ENCODE results near the gene SH3PXD2A. TPM values are rescaled to one million over a fixed set of nuclear protein-coding genes. Genes with fewer than 3 reads are reported as not detected.

Gene SH3PXD2A
- total and polyA plus RNA-seq, 2 of the 4 experiments (the other 2 are of a cell fraction): 6.3 to 23.0 TPM

DNA sequence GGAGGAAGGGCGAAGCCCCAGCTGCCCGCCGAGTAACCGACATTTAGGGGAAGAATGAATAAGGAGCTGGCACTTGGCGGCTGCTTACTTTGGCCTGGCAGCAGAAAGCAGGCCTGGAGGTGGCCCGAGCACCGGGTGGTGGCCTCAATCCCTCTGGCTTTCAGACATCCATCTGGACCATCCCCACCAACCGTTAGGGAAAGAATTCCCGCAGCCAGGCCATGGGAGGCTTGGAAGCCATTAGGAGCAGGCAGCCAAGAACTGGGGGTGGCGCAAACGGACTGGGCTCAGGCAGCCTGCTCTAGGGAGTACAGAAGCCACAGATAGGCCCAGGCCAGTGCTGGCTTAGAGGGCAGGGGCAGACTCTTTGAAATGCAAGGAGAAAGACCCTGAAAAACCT, 229.2 kb downstream of the SH3PXD2A start:
- H3K14ac ChIP-seq (replicated peaks; ENCODE audit: low read depth, low read length): no peak overlapping the region
- CTCF ChIA-PET: no interaction called here
- no peak overlapping the region for H3K9ac ChIP-seq (ENCODE audit: low read depth, low read length)
- no peak overlapping the region for H2AFZ ChIP-seq (replicated peaks; ENCODE audit: low read length, poor library complexity)
- no TSS peak for BruUV-seq (replicated peaks)
- H3K36me3 ChIP-seq (ENCODE audit: control insufficient read depth, insufficient read depth, low read length): peaks cover 74% of the 10 kb centered on the region
- H4K8ac ChIP-seq (ENCODE audit: low read depth in 2 of 2, low read length in 2 of 2): no peak overlapping the region
- no peak overlapping the region for H3K18ac ChIP-seq (ENCODE audit: low read depth, low read length)
- no peak overlapping the region for H3K4ac ChIP-seq (ENCODE audit: low read depth, low read length)
- H4K20me1 ChIP-seq (ENCODE audit: insufficient read depth, low read length): peaks cover 14% of the 10 kb centered on the region; the same call in 1 of the 2 replicates
- H2BK120ac ChIP-seq (ENCODE audit: low read depth, low read length): no peak overlapping the region
- in situ Hi-C loops (cut with MboI; ENCODE audit: low sequenced_read_pairs) (no loop called here), dilution Hi-C loops (cut with HindIII; ENCODE audit: low sequenced_read_pairs, unreplicated experiment) (no loop called here), intact Hi-C loops (cut with micrococcal nuclease) (no loop called here)
- no peak overlapping the region for H2AK5ac ChIP-seq (ENCODE audit: low read depth, low read length)
- H4K91ac ChIP-seq (ENCODE audit: insufficient read depth, low read depth, low read length): no peak overlapping the region
- H3K79me1 ChIP-seq (ENCODE audit: low read depth in 1 of 2, low read length in 2 of 2): peaks cover 38 to 62% of the 10 kb centered on the region in 2 experiments
- H2BK15ac ChIP-seq (ENCODE audit: low read depth, low read length): no peak overlapping the region
- H3K4me1 ChIP-seq (ENCODE audit: control insufficient read depth, insufficient read depth, low read length): peaks cover 2% of the 10 kb centered on the region; the same call in 1 of the 2 replicates
- H3K9me1 ChIP-seq (ENCODE audit: insufficient read depth, low read length): peaks cover 4% of the 10 kb centered on the region; the same call in 1 of the 2 replicates
- POLR2A ChIA-PET (ENCODE audit: unreplicated experiment): no interaction called here
- no peak overlapping the region for H3K4me3 ChIP-seq (ENCODE audit: insufficient read depth, low read depth, low read length)
- no peak for DNase-seq
- no peaks in the 10 kb centered on the region for H3K9me3 ChIP-seq (ENCODE audit: control insufficient read depth, insufficient read depth, low read length)
- H2BK20ac ChIP-seq (ENCODE audit: low read depth, low read length): no peak overlapping the region
- WGBS, 2 experiments (ENCODE audit: extremely low coverage in 2 of 2, insufficient read length in 1 of 2): no CpG with 5 or more reads among the region's 11 CpGs
- H2AK9ac ChIP-seq (replicated peaks; ENCODE audit: low read depth, low read length, poor library complexity): no peak overlapping the region
- H4K5ac ChIP-seq (ENCODE audit: low read depth, low read length): no peak overlapping the region
- H3K56ac ChIP-seq (ENCODE audit: extremely low read depth, insufficient read depth, low read length): no peak overlapping the region
- no peak overlapping the region for H3K23ac ChIP-seq (ENCODE audit: low read depth, low read length)
- no peak overlapping the region for H3K27ac ChIP-seq (ENCODE audit: insufficient read depth, low read length)
- no peak for TF ChIP-seq MAFK (IDR thresholded peaks at IDR 0.05; ENCODE audit: low read depth, low read length)
- TF ChIP-seq NFE2L2 (IDR thresholded peaks at IDR 0.05; ENCODE audit: low read depth, low read length): no peak
- no peak for TF ChIP-seq MXI1 (IDR thresholded peaks at IDR 0.05; ENCODE audit: borderline replicate concordance, low read depth, low read length)
- no peak for TF ChIP-seq POLR2A (IDR thresholded peaks at IDR 0.05; ENCODE audit: low read depth, low read length)
- no peak for TF ChIP-seq RFX5 (IDR thresholded peaks at IDR 0.05; ENCODE audit: low read depth, low read length)
- no peaks in the 10 kb centered on the region for H3K27me3 ChIP-seq (ENCODE audit: control insufficient read depth, insufficient read depth, low read length)
- no peak for ATAC-seq (ENCODE audit: low read depth)
- H2BK5ac ChIP-seq (ENCODE audit: low read depth, low read length, poor library complexity, severe bottlenecking): no peak overlapping the region
- no peak overlapping the region for H3K4me2 ChIP-seq (ENCODE audit: low read depth, low read length)
